NB4 (cell line): Measurements from ENCODE around the gene LRRC74A.

Experiments
- CTCF ChIP-seq: IDR thresholded peaks from one replicate; pipeline ENCODE4 v1.5.1; 2012; ENCODE audit warnings: low read depth, low read length
- MYC ChIP-seq: IDR thresholded peaks from 2 replicates; pipeline ENCODE4 v1.6.1; 2011; ENCODE audit warnings: low read depth, low read length

- TF ChIP-seq CTCF (no peak), MYC (no peak)
Observed at GRCh38 chr14:76856769-76857168, 30.6 kb downstream of the LRRC74A start.
